Hepatocyte (in vitro differentiated cells): Measurements from ENCODE around the gene ECE1. TPM values are rescaled to one million over a fixed set of nuclear protein-coding genes. Genes with fewer than 3 reads are reported as not detected.
A peak's percentile ranks its signal among the peaks of the same experiment; 100 is the strongest.

Source experiments
- DNase-seq: peaks from one replicate; pipeline ENCODE4 v3.0.0-alpha.2; 2016; ENCODE audit warnings: low spot score
- H2AFZ ChIP-seq: fragments of 200-600 bp; sonication (generic); 2 replicates; pipeline ENCODE4 v1.6.0; 2016; ENCODE audit warnings: antibody characterized with exemption, mild to moderate bottlenecking
- H3K27ac ChIP-seq: fragments of 200-600 bp; sonication (generic); 2 replicates; pipeline ENCODE4 v1.5.1; 2016; ENCODE audit warnings: mild to moderate bottlenecking
- H3K27me3 ChIP-seq: fragments of 200-600 bp; sonication (generic); 2 replicates; pipeline ENCODE4 v1.6.1; 2016
- H3K36me3 ChIP-seq: fragments of 200-600 bp; sonication (generic); replicated peaks from 2 replicates; pipeline ENCODE4 v1.5.1; 2016; ENCODE audit warnings: low read depth; ENCODE audit not compliant: insufficient read depth
- H3K4me1 ChIP-seq: fragments of 200-600 bp; sonication (generic); 2 replicates; pipeline ENCODE4 v1.5.1; 2016; ENCODE audit warnings: mild to moderate bottlenecking, moderate library complexity; ENCODE audit not compliant: insufficient read depth
- H3K4me2 ChIP-seq: fragments of 200-600 bp; sonication (generic); 2 replicates; pipeline ENCODE4 v1.6.0; 2016
- H3K4me3 ChIP-seq: fragments of 200-600 bp; sonication (generic); 2 replicates; pipeline ENCODE4 v1.5.1; 2016; ENCODE audit warnings: mild to moderate bottlenecking
- H3K79me2 ChIP-seq: fragments of 200-600 bp; sonication (generic); 2 replicates; pipeline ENCODE4 v1.6.0; 2017; ENCODE audit warnings: mild to moderate bottlenecking
- H3K9me2 ChIP-seq: fragments of 200-600 bp; sonication (generic); replicated peaks from 2 replicates; pipeline ENCODE4 v1.6.0; 2017; ENCODE audit warnings: mild to moderate bottlenecking; ENCODE audit not compliant: insufficient read depth
- H3K9me3 ChIP-seq: fragments of 200-600 bp; sonication (generic); 2 replicates; pipeline ENCODE4 v1.5.1; 2016; ENCODE audit warnings: low read depth, mild to moderate bottlenecking
- H4K20me1 ChIP-seq: fragments of 200-600 bp; sonication (generic); 2 replicates; pipeline ENCODE4 v1.6.0; 2016; ENCODE audit warnings: mild to moderate bottlenecking; ENCODE audit not compliant: insufficient read depth, poor library complexity, severe bottlenecking
- EZH2 ChIP-seq: fragments of 200-600 bp; sonication (generic); IDR thresholded peaks from 2 replicates; pipeline ENCODE4 v1.6.1; 2016; ENCODE audit warnings: antibody characterized with exemption, mild to moderate bottlenecking, borderline replicate concordance
- EZH2phosphoT487 ChIP-seq: fragments of 200-600 bp; sonication (generic); IDR thresholded peaks from one replicate; pipeline ENCODE4 v1.6.1; 2018; ENCODE audit warnings: antibody characterized with exemption, mild to moderate bottlenecking, low read depth, moderate library complexity; ENCODE audit not compliant: unreplicated experiment, severe bottlenecking
- WGBS: methylation state at CpG from one replicate; pipeline ENCODE4 v1.1.6; 2016; ENCODE audit warnings: low lambda C conversion rate; ENCODE audit errors: missing lambda C conversion rate; 5-methylcytosine and 5-hydroxymethylcytosine counted together
- polyA plus RNA-seq: library from polyadenylated mRNA; unstranded; fragments of >200 nt; fragmentation: Nextera tagmentation; extraction: Ambion mirVana; gene quantifications from 2 replicates; pipeline ENCODE4 v1.2.1, GENCODE V29; 2016
- total RNA-seq: library from RNA; depleted of rRNA; stranded (reverse); fragments of >200 nt; gene quantifications from 2 replicates; pipeline ENCODE4 v1.2.3, GENCODE V29; 2014
- TF ChIP-seq, protein P1 (sequence below): fragments of 200-600 bp; sonication (generic); IDR thresholded peaks from 2 replicates; pipeline ENCODE4 v1.5.1; 2016; ENCODE audit warnings: antibody characterized with exemption, mild to moderate bottlenecking; ENCODE audit not compliant: poor library complexity

Gene ECE1
- total and polyA plus RNA-seq, 2 experiments from 2014 or later: 60.8 to 90.6 TPM

DNA sequence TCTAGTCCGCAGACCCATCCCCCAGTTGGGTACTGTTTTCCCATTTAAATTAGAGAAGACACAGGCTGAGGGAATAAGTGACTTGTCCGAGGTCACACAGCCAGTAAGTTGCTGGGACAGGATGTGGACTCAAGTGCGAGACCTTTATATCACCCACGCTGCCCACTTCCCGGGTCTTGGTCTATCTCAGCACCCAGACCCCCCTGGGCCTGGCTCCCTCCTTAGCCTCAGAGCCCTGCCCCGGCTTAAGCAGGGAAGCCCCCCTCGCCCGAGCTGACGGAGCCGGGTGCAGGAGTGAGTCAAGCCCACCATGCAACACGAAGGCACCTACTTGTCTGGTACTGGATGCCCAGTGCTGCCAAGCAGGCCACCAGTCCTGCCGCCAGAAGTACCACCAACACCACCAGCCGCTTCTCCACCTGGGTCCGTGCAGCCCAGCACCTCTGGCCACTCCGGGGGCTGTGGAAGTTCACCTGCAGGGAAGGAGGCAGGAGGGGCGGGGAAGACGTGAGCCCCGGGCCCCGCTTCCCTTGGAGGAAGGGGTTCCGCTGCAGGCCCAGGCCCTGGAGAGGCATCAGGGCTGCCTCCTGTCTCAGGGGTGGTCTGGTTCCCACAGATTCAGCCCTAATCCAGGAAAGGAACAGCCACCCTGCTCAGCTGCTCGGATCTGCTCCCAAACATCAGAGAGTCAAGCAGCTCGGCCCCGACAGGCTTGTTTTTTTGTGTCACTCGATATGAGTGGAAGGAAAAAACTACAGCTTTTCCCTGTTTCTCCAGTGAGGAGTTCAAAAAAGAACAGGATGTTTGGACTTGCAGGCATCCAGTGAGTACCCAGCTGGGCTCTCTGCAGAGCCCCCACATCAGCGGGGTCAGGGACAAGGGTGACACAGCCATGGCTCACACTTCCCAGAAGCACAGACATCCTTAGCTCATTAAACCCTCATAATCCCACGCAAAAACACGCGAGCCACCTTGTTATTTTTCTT is 11.1 kb downstream of the ECE1 start:
- Histone ChIP-seq H3K79me2 (peaks cover 34% of the 10 kb centered on the region), H2AFZ (no peak overlapping the region), H4K20me1 (no peaks in the 10 kb centered on the region), H3K4me1 (peaks cover 26% of the 10 kb centered on the region), H3K9me3 (no peaks in the 10 kb centered on the region), H3K9me2 (no peaks in the 10 kb centered on the region), H3K27ac (peak overlapping the region; percentile 82), H3K27me3 (no peaks in the 10 kb centered on the region), H3K4me3 (no peak overlapping the region), H3K36me3 (no peaks in the 10 kb centered on the region), H3K4me2 (no peak overlapping the region)
- TF ChIP-seq, protein P1, sequence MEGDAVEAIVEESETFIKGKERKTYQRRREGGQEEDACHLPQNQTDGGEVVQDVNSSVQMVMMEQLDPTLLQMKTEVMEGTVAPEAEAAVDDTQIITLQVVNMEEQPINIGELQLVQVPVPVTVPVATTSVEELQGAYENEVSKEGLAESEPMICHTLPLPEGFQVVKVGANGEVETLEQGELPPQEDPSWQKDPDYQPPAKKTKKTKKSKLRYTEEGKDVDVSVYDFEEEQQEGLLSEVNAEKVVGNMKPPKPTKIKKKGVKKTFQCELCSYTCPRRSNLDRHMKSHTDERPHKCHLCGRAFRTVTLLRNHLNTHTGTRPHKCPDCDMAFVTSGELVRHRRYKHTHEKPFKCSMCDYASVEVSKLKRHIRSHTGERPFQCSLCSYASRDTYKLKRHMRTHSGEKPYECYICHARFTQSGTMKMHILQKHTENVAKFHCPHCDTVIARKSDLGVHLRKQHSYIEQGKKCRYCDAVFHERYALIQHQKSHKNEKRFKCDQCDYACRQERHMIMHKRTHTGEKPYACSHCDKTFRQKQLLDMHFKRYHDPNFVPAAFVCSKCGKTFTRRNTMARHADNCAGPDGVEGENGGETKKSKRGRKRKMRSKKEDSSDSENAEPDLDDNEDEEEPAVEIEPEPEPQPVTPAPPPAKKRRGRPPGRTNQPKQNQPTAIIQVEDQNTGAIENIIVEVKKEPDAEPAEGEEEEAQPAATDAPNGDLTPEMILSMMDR: no peak
- TF ChIP-seq EZH2phosphoT487 (no peak), EZH2 (no peak)
- 75% methylated on average over 28 of the region's 28 CpGs for WGBS
- DNase-seq: no peak

- H3K36me3 ChIP-seq: no peaks in the 10 kb centered on the region
- no peaks in the 10 kb centered on the region for H4K20me1 ChIP-seq
- no peak overlapping the region for H3K4me2 ChIP-seq
- H3K9me2 ChIP-seq: no peaks in the 10 kb centered on the region
- peaks cover 29% of the 10 kb centered on the region for H3K79me2 ChIP-seq
- H3K9me3 ChIP-seq: no peaks in the 10 kb centered on the region
- H3K4me3 ChIP-seq: no peak overlapping the region
- no peaks in the 10 kb centered on the region for H3K27me3 ChIP-seq
- peaks cover 25% of the 10 kb centered on the region for H3K4me1 ChIP-seq
- no peak overlapping the region for H2AFZ ChIP-seq
- TF ChIP-seq EZH2 (no peak), EZH2phosphoT487 (no peak)
- TF ChIP-seq, protein P1: no peak
- no peak for DNase-seq
- WGBS: 88% methylated on average over 9 of the region's 9 CpGs
- peak overlapping the region; percentile 82 for H3K27ac ChIP-seq
Measured at GRCh38 chr1:21278208-21278859, 11.9 kb downstream of the ECE1 start.

DNA sequence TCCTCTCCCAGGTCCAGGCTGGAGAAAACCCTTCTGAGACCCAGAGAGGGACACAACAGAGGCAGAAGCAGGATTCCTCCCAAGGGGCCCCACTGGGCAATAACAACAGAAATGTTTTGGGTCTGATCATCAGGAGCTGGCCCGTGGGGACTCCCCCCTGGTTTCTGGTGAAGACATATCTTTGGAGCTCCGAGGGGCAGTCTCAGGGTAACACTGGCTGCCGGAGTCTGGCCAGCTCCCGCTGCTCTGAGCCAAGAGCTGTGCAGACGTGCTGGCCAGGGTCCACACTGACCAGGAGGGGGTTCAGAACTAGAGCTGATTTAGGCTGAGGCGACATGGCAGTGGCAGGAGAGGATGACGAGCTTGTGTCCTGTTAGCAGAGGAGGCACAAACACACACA is 13.1 kb downstream of the ECE1 start:
- Histone ChIP-seq H3K79me2 (peaks cover 24% of the 10 kb centered on the region), H3K36me3 (no peaks in the 10 kb centered on the region), H3K9me3 (no peaks in the 10 kb centered on the region), H3K27me3 (no peaks in the 10 kb centered on the region), H2AFZ (no peak overlapping the region), H3K27ac (peak overlapping the region; percentile 64), H3K9me2 (no peaks in the 10 kb centered on the region), H4K20me1 (no peaks in the 10 kb centered on the region), H3K4me3 (no peak overlapping the region), H3K4me2 (no peak overlapping the region), H3K4me1 (peaks cover 25% of the 10 kb centered on the region)
- no peak for DNase-seq
- no peak for TF ChIP-seq EZH2
- TF ChIP-seq EZH2phosphoT487: no peak
- WGBS: 77% methylated on average over 7 of the region's 7 CpGs

GRCh38 chr1:21272540-21272939 is 17.7 kb downstream of the ECE1 start:
- Histone ChIP-seq H2AFZ (no peak overlapping the region), H3K27ac (peak overlapping the region; percentile 91), H3K9me2 (no peaks in the 10 kb centered on the region), H3K4me1 (peaks cover 23% of the 10 kb centered on the region), H3K79me2 (peaks cover 22% of the 10 kb centered on the region), H3K36me3 (no peaks in the 10 kb centered on the region), H4K20me1 (no peaks in the 10 kb centered on the region), H3K4me3 (no peak overlapping the region), H3K9me3 (no peaks in the 10 kb centered on the region), H3K27me3 (no peaks in the 10 kb centered on the region), H3K4me2 (no peak overlapping the region)
- no peak for TF ChIP-seq EZH2phosphoT487
- DNase-seq: no peak
- WGBS: 97% methylated on average over 8 of the region's 8 CpGs
